Measurements from ENCODE around the gene IRAK3.
"Not testable (repeated sequence)": the region's sequence is repeated elsewhere in the genome, so short reads cannot be mapped to it uniquely, and the experiment has no call there.

IRAK3 gene

DNA sequence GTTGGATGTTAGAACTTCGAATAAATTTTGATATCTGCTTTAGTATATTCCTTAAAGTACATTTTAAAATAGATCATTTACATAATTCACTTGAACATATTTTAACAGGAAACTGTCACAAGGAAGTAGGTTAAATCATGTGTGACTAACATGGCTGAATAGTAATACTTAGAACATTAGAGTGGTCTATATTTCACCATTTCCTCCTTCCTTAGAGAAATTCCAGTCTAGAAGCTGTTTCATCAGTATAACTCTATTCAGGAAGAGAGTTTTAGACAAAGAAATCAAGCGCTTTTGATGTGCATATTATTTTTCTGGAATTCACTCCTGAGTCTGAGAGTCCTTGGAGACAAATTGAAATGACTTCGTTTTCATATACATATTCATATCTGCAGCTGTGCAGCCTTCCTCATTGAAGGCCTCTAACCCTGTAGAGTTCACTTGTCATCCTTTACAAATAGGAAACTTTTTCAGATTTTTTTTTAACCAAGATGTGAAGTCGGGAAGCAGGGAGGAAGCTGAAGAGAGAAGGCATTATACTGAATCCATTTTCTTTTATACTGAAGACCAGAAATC lies 28.4 kb downstream of the IRAK3 start:
- no peak for DNase-seq

DNA sequence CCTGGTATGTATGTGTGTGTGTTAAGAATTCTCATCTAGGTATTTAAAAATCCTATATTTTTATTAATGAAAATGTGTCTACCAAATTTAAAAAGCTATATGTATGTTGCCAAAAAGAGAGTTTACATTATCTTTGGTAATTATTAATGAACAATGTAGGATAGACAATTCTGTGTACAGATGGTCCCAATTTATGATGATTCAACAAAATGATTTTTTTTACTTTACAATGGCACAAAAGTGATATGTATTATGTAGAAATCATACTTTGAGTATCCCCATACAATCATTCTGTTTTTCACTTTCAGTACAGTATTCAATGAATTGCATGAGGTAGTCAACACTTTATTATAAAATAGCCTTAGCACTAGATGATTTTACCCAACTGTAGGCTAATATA lies 39.4 kb downstream of the IRAK3 start:
- no peak for DNase-seq

DNA sequence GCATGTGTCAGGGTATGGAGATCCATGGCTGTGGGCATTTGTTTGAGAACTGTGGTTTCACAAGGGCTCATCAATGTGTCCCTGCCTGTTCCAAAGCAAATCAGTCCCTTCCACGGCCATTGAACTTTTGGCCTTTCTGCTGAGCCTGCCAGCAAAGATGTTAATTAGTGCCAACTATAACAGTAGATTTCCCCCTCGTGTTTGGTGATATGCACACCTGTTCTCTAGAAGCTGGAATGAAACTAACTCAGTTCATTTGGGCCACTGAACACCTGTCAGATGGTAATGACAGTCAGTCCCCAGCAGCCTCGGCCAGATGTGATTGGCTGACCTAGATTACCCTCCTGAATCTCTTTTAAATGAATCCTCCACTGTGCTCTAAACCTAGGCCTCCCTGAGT lies 43.2 kb downstream of the IRAK3 start:
- DNase-seq: peak; percentile 62

DNA sequence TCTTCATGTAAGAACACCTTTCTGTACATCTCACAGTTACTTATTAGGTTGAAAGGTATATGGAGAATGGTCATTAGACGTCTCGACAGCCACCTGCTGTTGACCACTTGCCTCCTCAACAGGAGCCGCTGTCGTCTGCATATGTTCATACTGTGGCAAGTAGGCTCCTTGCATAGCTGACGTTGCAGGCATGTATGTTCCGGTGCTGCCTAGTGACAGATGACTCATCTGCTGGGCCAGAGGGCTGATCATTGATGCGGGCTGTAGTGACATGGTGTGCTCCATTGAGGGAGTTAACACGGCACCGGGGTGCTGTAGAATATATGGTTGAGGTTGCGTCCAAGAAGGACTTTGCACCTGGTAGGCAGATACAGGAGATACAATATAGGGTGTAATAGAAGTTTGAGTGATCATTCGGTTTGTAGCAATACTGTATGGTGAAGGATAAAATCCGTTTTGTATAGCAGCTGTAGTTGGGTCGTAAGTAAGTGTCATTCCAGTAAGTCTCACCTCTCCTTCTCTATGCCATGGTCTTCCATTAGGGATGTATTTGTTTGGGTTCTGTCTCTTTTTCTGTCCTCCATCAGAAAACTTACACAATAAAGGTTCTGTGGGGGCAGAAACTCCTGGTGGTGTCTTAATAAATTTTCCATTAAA lies 45.2 kb downstream of the IRAK3 start:
- DNase-seq: peak; percentile 79

DNA sequence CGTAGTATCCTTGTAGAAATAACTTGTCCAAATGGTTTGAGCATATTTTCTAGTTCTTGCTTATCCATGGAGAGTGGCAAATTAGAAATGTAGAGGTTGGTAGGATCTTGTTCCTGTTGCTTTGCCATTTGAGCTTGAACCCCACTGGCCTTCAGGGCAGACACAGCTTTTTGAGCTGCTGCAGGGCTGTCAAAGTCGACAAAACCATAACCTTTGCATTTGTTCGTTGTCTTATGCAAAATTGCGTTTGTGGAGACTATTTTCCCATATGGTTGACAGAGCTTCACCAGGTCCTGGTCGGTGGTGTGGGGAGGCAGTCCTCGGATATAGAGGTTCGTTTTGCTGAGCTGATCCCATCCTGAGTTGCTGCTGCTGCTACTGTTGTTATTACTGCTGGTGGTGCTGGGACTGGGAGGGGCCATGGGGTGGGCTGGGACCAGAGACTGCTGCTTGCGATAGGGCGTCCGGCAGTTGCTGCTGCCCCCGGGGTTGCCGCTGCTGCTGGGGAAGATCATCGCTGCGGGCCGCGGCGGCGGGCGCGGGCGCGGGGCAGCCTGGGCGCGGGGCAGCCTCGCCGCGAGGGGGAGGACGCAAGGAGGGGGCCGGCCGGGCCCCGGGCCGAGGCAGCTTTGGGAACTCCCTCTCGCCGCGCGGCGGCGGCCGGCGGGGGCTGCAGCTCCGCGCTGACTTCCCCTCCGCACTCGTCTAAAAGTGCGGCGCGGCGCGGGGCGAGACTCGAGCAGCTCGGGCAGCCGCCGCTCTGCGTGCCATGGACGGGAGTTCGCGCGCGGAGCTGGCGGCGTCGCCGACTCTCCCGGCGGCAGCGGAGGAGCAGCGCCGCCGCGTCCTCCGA lies 46.0 kb downstream of the IRAK3 start:
- DNase-seq: peak; percentile 30

DNA sequence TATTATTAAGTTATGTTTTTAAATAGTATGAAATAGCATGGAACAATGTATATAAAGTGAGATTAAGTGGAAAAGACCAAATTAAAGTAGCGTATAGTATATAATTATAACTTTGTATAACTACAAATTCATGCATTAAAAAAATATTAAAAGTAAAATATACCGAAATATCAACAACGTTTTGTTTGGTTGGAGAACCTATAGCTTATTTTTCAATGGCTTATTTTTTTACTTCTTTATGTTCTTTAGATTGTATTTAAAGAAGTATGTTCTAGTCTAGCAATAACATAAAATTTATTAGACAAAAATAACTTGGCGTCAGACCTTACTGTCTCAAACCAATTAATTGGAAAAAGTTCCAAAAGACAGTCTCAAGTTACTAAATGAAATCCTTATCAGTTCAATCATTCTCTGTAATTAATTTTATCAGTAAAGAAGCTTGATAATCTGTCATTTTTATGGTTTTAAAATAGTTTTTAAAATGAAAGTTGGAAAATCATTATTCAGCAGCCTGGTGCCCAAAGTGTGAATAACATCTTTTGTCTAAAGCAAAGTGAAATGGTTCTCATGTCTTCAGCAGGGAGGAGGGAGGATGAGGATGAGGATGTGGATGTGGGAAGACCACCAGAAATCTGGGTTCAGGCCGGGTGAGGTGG lies 46.7 kb downstream of the IRAK3 start:
- DNase-seq: no peak

DNA sequence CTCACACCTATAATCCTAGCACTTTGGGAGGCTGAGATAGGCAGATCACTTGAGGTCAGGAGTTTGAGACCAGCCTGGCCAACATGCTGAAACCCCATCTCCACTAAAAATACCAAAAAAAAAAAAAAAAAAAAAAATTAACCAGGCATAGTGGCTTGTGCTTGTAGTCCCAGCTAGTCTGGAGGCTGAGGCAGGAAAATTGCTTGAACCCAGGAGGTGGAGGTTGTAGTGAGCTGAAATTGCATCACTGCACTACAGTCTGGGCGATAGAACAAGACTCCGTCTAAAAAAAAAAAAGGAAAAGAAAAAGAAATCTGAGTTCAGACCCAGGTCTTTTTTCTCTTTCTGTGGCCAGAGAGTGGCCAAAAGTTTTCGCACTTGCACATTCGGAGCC lies 47.3 kb downstream of the IRAK3 start:
- not testable (repeated sequence) for DNase-seq

DNA sequence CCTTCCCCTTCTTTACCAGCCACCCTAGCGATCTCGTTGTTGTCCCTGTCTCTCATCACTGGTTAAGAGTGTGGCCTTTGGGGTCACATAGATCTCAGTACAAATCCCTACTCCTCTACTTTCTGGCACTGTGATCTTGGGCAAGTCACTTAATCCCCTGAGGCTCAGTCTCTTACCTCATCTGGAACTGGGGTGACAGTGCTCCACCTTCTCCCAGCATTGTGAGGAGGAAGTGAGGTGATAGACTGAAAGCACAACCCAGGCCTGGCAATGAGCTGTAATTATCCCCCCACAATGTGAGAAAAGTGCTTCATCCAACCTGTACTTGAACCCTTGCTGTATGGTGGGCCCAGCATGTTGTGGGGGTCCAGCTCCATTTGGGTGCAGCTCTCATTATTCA lies 48.0 kb downstream of the IRAK3 start:
- DNase-seq: no peak

DNA sequence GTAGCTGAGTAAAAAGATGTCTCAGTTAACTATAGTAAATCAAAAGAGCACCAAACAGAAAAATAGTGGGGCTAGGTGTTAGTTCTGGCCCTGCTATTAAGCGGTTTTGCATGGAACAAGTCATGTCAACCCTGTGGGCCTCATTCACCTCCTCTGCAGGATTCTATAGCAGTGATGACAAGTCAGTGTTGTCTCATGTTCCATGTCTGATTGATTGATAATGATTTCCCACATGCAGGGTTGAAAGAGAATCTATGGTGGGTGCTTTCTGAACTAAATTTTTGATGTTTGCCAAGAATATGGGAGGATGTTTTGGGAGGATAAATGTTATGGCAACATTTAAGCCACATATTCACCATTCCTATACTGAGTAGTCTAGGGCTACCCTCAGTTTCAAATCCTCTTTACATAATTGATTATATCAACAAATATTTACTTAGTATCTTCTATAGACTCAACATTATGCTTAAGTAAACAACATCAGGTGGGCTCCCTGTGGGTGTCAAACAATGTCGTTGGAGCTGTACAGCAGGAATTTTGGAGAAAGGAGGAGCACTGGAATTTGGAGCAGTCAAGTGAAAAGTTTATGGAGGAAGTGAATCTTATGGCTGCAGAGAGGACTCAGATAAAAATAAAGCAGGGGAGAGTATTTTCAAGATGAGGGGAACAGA lies 48.6 kb downstream of the IRAK3 start:
- DNase-seq: no peak

DNA sequence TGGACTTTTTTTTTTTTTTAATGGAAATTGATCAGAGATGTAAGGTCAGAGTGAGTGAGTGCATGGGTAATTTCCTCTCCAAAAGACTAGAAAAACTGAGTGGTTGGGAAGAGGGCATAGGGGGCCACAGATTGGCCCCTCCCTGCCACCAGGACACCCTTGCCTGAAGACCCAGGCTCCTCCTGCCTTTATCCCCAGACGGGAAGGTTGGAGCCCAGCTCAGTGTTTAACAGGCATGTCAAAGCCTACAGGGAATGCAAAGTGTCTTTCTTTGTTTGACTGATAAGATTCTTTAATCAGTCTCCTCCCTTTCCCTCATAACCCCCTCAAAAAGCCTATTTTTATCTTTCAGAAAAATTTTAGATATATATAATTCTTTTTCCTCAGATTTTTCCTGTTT lies 50.3 kb downstream of the IRAK3 start:
- DNase-seq: no peak

DNA sequence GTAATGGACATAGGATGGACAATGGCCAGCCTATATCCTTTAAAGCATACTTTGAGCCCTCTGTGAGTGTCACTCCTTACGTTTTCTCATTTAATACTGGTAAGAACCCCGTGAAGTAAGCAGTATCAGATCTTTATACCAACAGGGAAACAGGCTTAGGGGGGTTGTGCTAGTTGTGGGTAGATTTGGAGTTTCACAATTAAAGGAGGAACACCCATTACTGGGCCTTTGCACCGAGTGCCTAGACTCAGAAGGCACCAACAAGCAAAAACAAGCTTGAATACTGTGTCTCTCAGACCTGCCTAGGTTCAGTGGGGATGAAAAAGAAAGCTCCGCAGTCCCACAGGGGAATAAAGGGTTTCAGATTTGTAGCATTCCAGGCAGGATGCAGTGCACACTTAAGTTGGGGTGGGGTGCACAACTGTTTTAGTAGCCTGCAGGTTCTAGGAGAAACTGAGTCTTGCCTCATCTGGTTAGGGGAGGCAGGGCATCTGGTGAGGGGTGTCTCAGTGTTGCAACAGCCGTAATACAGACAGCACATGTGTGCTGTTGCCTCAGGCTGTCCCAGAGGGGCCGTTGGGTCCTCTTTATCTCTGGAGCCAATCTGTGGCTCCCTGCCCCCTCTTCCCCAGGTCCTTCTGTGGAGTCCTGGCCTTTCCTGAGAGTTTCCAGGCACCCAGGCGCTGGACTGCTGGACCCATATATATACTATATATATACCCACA lies 51.2 kb downstream of the IRAK3 start:
- DNase-seq: no peak

DNA sequence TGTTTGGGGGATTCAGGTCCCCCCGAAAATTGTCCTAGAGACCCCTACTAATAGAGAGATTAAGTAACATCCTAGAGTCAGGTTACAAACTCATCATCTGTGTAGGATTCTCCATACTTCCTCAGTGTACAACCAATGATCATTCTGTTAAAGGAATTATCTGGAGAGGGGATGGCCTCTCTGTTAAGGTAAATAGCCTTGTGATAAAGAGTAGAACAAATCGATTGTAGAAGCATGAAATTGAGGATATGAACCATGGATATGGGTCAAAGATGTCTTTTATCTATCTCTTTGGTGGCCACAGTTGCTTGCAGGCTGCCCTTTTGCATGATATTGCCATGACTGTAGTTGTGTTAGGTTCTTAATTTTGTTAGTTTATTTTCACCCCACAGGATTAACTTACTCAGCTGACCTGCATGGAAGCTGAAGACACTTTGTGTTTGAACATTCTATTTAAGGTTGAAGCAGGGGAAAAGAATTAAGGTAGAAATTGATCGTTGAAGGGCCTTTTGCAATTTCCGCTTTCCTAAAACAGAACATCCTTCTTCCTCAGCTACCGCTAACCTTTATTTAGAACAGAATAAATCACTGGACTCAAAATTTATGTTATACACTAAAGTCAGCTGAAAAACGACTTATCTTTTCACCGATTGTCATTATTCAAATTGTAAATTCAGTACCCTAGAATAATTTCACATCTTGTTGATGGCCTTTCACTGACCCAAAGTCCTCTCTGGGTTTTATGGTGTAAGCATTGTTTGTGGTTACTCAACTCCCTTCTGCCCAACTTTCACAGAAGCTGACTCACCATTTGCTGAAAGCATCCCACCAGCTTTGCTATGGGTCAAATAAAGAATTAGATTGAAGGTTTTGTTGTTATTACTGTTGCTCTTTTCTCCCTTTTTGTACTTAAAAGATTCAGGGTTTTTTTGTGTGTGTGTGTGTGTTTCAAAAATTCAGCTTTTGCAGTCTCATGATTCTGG lies 52.3 kb downstream of the IRAK3 start:
- no peak for DNase-seq

DNA sequence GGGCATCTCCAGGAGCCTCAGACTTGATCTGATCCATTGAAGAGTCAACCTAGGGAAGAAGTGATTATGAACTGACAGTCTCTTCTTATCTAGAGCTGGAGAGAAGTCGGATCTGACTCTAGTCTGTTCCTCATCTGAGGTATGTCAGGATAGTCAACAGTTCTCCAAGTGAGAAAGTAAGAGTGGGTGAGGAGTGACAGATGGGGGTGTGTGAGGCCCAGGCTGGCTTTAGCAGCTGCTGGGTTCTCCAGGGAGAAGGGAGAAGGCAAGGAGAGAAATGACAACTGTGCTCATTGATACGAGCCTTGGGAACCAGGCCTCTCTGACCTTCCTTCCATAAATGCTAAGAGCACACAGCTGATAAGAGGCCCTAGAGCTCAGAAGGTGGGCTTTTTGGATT lies 53.3 kb downstream of the IRAK3 start:
- no peak for DNase-seq

DNA sequence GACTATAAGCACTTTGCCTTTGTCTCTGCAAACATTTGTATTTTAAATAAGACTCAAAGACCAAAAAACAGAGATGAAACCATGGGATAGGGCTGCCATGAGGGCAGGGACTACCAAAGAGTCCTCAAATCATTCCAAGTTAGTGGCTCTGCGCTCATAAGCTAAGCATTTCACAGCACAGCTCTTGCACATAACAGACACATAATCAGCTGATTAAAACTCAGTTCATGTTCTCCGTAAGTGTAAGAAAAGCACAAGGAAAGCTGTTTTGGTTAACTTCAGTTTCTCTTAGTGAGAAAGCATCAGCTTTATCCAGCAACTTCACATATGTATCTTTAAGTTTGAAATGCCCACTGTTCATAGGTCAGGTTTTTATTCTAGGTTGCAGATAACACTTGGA lies 54.9 kb downstream of the IRAK3 start:
- no peak for DNase-seq

DNA sequence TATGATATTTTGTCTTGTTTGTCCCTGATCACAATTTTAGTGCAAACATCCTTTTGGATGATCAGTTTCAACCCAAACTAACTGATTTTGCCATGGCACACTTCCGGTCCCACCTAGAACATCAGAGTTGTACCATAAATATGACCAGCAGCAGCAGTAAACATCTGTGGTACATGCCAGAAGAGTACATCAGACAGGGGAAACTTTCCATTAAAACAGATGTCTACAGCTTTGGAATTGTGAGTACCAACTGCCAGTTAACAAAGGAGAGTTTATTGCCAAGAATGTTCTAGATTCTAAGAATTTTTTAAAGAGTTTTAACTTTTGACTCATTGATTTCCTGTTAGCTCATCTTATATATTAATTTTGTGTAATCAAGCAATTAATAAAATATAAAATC lies 55.4 kb downstream of the IRAK3 start:
- DNase-seq: no peak

DNA sequence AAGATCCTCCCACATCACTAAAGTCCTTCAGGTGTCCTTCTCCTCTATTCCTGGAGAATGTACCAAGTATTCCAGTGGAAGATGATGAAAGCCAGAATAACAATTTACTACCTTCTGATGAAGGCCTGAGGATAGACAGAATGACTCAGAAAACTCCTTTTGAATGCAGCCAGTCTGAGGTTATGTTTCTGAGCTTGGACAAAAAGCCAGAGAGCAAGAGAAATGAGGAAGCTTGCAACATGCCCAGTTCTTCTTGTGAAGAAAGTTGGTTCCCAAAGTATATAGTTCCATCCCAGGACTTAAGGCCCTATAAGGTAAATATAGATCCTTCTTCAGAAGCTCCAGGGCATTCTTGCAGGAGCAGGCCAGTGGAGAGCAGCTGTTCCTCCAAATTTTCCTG lies 58.7 kb downstream of the IRAK3 start:
- no peak for DNase-seq

DNA sequence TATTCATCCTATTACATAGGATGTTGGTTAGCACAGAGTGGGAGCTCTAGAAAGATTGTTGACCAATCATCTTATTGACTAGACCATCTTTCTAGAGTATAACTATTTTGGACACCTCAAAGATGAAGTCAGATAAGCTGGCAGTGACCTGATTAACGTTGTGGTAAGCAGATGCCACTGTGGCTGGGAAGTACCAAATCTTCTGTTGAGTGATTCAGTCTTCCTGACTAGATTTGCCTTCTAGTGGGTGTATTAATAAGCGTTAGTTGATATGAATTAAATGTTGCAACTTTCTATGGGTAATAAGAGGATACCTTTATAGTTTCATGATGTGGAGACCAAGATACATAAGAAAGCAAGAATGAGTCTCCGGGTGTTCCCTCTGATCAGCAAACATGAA lies 62.0 kb downstream of the IRAK3 start:
- no peak for DNase-seq

DNA sequence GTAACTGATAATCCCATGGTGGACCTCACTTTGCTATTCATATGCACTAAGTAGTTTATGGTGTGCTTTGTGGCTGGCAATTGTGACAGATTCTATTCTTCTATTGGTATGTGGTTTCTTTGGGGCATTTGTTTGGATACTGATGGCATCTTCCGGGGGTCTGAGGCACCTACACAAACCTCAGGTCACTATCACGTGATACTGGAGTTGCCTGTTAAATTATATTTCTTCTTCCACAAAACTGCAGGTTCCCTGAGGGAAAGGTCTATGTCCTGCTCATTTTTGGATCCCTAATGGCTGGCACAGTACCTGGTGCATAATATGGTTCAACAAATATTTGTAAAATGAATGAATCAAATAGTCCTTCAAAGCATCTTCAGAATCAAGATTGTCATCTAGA lies 63.8 kb downstream of the IRAK3 start:
- DNase-seq: no peak

DNA sequence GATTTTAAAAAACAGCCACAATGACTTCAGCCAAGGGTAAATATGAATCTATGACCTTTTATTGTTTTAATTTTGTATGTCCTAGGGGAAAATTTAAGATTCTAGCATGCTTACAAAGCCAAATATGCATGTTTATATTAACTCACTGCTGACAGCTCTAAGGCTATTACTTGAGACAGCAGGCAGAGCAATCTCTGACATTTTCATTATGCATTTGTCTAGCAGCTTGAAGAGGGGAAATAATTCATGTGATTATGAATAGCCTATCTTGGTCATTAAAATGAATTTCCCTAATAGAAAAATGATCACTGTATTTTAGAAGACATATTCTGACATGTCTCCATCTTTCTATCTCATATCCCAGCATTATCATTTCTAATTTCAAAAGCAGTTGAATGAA lies 66.7 kb downstream of the IRAK3 start:
- no peak for DNase-seq

DNA sequence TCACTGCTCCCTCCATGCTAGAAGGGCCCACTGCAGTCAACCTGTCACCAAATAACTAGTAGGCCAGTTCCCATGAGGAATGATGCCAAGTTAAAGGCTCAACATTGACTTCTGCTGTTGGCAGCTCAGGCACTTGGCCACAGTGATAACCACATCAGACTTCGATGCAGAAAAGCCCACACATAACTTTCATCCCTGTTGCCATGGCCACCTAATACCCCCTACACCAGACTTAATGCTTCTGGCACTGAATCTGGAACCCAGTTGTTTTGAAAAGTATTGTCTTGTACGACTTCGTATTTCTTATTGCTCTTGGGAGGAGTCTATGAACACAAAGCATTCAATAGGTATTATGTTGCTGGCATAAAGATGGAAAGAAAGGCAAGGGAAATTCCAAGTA lies 69.0 kb downstream of the IRAK3 start:
- no peak for DNase-seq

DNA sequence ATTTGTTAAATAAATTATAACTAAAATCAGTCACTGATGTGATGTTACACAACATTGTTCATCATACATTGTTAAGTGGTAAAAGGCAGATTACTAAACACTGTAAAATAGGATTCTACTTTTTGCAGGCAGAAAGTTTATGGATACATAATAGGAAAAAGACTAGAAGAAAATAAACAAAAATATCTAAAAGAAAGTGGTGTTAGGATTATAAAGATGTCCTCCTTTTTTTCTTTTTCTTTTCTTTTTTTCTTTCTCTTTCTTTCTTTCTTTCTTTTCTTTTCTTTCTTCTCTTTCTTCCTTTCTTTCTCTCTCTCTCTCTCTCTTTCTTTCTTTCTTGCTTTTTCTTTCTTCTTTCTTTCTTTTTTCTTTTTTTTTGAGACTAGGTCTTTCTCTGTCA lies 73.7 kb downstream of the IRAK3 start:
- DNase-seq: no peak
